Mammary epithelial cell (primary cell): Measurements from ENCODE around the gene PLCXD3.

Experiments used
- EZH2 ChIP-seq: IDR thresholded peaks from 2 replicates; pipeline ENCODE4 v1.6.1; 2012; ENCODE audit warnings: low read length, inconsistent platforms, borderline replicate concordance
- TF ChIP-seq, protein P1 (sequence below), 2 donors: IDR thresholded peaks in 1 of 2; conservative IDR thresholded peaks in 1 of 2; 2 replicates each; pipeline ENCODE4 v1.5.1; 2011 to 2012; ENCODE audit warnings: inconsistent platforms in 2 of 2, low read length in 2 of 2, mild to moderate bottlenecking in 2 of 2, control low read depth in 1 of 2, low read depth in 1 of 2; ENCODE audit not compliant: insufficient read depth in 1 of 2; ENCODE audit errors: extremely low read depth in 1 of 2

DNA sequence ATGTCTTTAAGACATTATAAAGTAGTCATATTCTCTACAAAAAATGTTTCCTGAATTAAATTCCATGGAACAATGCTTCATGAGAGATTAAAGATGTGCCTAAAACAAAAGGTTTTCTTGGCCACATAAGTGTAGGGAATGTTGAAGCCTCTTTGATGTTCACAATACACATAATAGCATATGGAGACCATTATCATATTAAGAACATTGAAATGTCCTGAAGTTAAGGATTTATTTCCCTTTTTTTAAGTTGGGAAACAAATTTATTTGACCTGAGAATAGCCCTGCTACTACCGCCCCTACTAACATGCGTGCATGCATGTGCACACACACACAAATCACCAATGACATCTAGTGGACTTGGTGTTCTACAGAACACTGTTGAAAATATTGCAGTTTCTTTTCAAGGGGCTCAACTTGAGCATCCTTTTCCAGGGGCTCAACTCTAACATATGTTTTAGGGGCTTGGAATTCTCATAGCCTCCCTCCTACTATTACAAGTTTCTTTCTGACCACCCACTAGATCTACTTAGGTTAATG lies 172.2 kb downstream of the PLCXD3 start:
- TF ChIP-seq, protein P1, sequence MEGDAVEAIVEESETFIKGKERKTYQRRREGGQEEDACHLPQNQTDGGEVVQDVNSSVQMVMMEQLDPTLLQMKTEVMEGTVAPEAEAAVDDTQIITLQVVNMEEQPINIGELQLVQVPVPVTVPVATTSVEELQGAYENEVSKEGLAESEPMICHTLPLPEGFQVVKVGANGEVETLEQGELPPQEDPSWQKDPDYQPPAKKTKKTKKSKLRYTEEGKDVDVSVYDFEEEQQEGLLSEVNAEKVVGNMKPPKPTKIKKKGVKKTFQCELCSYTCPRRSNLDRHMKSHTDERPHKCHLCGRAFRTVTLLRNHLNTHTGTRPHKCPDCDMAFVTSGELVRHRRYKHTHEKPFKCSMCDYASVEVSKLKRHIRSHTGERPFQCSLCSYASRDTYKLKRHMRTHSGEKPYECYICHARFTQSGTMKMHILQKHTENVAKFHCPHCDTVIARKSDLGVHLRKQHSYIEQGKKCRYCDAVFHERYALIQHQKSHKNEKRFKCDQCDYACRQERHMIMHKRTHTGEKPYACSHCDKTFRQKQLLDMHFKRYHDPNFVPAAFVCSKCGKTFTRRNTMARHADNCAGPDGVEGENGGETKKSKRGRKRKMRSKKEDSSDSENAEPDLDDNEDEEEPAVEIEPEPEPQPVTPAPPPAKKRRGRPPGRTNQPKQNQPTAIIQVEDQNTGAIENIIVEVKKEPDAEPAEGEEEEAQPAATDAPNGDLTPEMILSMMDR (conservative IDR thresholded peaks at IDR 0.05 in 1 of 2, IDR thresholded peaks at IDR 0.05 in 1 of 2; ENCODE audit: extremely low read depth in 1 of 2, insufficient read depth in 1 of 2, low read depth in 1 of 2, low read length in 2 of 2) = no peak
- TF ChIP-seq EZH2 = no peak
